IPS-20b (cell line): ENCODE data around the gene AATK.

ENCODE experiments used
- H3K27ac ChIP-seq: one replicate; pipeline ENCODE4 v1.5.1; 2013; ENCODE audit warnings: low read length
- H3K27me3 ChIP-seq: 2 replicates; pipeline ENCODE4 v1.6.1; 2013; ENCODE audit warnings: mild to moderate bottlenecking, low read length, inconsistent platforms; ENCODE audit not compliant: insufficient read depth
- H3K36me3 ChIP-seq: 2 replicates; pipeline ENCODE4 v1.6.1; 2013; ENCODE audit warnings: low read depth, mild to moderate bottlenecking, inconsistent platforms, low read length, moderate library complexity; ENCODE audit not compliant: insufficient read depth
- H3K4me1 ChIP-seq: 2 replicates; pipeline ENCODE4 v1.6.1; 2013; ENCODE audit warnings: mild to moderate bottlenecking, control low read depth, inconsistent platforms, low read length, moderate library complexity; ENCODE audit not compliant: insufficient read depth
- H3K4me3 ChIP-seq: 2 replicates; pipeline ENCODE4 v1.5.1; 2013; ENCODE audit warnings: mild to moderate bottlenecking, low read length, inconsistent platforms
- H3K9ac ChIP-seq: 2 replicates; pipeline ENCODE4 v1.6.1; 2013; ENCODE audit warnings: low read depth, mild to moderate bottlenecking, inconsistent platforms, low read length, moderate library complexity
- H3K9me3 ChIP-seq: 2 replicates; pipeline ENCODE4 v1.6.1; 2013; ENCODE audit warnings: mild to moderate bottlenecking, low read depth, low read length, inconsistent platforms; ENCODE audit not compliant: insufficient read depth

The AATK gene

DNA sequence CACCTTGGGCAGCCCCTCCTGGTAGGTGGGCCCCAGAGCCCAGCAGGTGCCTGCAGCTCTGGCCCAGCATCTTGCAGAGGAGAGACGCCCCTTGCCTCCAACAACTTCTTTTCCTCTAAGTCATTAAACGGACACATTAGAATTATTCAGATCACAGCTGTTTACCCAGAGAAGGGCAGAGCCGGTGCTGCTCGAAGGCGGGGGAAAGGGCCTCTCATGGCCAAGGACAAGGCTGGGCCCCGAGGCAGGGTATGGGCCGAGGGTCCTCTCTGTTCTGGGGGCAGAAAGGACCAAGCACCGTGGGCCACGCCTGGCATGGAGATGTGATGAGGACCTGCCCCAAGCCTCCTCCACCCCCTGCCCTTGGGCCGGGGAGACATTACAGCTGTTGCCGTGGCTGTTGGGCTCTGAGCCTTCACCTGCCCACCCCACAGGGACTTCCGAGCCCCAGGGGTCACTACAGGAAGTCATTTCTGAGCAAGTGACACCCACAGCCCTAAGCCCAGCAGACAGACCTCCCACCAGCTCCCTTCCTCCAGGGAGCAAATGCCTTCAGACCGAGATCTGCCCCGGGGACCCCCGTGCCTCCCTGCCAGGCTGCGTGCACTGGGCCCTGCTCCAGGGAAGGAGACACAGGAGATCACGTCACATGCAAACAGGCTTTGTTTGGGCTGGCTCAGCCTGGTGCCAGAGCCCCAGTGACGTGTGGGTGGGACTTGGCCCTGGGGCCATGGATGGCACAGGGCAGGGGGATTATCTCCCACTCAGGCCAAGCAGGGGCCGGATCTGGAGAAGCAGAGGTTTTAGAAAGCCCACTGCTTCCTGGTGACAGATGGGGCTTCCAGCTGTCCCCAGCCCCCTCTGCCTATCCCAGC, 1.4 kb downstream of the AATK start:
- H3K27ac ChIP-seq = no peak overlapping the region
- H3K4me3 ChIP-seq = no peak overlapping the region
- H3K9me3 ChIP-seq = no peaks in the 10 kb centered on the region
- peaks cover 19% of the 10 kb centered on the region for H3K27me3 ChIP-seq
- H3K36me3 ChIP-seq = no peaks in the 10 kb centered on the region
- H3K9ac ChIP-seq = no peak overlapping the region
- H3K4me1 ChIP-seq = no peaks in the 10 kb centered on the region

- no peaks in the 10 kb centered on the region for H3K36me3 ChIP-seq
- peaks cover 19% of the 10 kb centered on the region for H3K27me3 ChIP-seq
- H3K9ac ChIP-seq = no peak overlapping the region
- H3K9me3 ChIP-seq = no peaks in the 10 kb centered on the region
- H3K4me1 ChIP-seq = no peaks in the 10 kb centered on the region
- no peak overlapping the region for H3K4me3 ChIP-seq
- no peak overlapping the region for H3K27ac ChIP-seq
These were observed 2.2 kb downstream of the AATK start for GRCh38 chr17:81163703-81164370.

DNA sequence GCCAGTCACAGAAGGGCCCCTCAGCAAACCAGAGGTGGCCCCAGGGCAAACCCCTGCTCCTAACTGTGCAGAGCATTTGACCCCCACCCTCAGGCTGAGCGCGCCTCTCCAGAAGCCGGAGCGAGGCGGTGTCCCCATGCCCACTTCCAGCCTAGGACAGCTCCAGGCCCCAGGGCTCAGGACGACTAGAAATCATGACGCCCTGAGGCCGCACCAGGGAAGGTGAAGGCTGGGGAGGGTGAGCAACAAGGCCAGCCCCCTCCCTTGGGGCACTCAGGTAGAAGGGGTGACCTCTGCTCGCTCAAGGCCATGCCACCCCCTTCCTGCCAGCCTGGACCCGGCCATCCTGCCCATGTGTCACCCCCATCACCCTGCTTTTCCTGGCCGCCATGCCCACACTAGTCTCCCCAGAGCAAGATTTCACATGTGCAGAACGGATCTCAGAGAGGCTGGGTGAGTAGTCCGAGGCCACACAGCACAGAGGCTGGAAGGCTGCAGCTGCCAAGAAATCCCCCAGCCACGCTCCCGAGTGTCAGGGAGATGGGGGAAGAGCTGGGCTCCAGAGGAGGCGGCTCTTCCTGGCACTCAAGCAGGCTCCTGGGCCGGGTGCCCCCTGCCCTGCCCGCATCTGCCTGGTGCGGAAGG, 2.8 kb downstream of the AATK start:
- no peak overlapping the region for H3K4me3 ChIP-seq
- peaks cover 18% of the 10 kb centered on the region for H3K27me3 ChIP-seq
- no peaks in the 10 kb centered on the region for H3K4me1 ChIP-seq
- H3K9ac ChIP-seq = no peak overlapping the region
- no peaks in the 10 kb centered on the region for H3K9me3 ChIP-seq
- H3K36me3 ChIP-seq = no peaks in the 10 kb centered on the region
- no peak overlapping the region for H3K27ac ChIP-seq

DNA sequence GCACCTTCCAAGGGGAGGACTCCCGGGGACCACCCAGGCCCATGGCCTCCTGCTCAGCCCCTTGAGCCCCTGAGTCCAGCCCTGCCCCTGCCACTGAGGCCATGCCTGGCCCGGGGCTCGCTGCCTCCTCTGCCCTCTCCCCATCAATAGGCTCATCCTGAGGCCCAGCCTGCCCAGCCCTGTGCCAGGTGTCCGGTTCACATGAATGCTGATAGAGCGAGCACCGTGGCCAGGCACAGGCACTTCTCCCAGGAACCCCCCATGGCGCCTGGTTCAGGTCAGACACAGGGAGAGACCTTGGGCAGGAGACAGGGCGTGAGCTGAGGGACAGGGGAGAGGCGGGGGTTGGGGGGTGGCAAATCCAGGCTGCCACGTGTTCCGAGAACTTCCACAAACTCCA, 3.5 kb downstream of the AATK start:
- no peaks in the 10 kb centered on the region for H3K4me1 ChIP-seq
- no peak overlapping the region for H3K27ac ChIP-seq
- no peaks in the 10 kb centered on the region for H3K9me3 ChIP-seq
- no peak overlapping the region for H3K4me3 ChIP-seq
- H3K27me3 ChIP-seq = peaks cover 11% of the 10 kb centered on the region; the same call in 1 of the 2 replicates
- H3K36me3 ChIP-seq = no peaks in the 10 kb centered on the region
- no peak overlapping the region for H3K9ac ChIP-seq

GRCh38 chr17:81161972-81162371, 4.0 kb downstream of the AATK start:
- no peak overlapping the region for H3K9ac ChIP-seq
- H3K36me3 ChIP-seq = no peaks in the 10 kb centered on the region
- no peaks in the 10 kb centered on the region for H3K4me1 ChIP-seq
- H3K4me3 ChIP-seq = no peak overlapping the region
- H3K9me3 ChIP-seq = no peaks in the 10 kb centered on the region
- H3K27me3 ChIP-seq = peaks cover 6% of the 10 kb centered on the region; the same call in 1 of the 2 replicates
- no peak overlapping the region for H3K27ac ChIP-seq

DNA sequence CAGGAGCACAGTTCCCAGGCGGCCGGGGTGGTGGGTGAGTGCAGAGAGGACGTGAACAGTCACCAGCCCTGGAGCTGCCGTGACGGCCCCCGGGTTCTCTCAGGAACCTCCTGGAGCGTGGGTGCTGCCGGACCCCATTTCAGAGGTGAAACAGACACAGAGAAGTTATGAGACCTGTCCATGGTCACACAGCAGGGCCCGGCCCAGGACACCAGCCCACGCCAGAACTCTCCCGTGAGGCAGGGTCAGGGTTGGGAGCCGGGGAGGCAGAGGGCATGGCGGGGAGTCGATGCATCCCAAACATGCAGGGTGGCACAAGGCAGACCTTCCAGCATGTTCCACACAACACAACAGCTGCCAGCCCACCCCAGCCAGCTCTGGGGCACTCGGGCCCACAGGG, 4.5 kb downstream of the AATK start:
- H3K4me1 ChIP-seq = no peaks in the 10 kb centered on the region
- no peaks in the 10 kb centered on the region for H3K36me3 ChIP-seq
- peaks cover 1% of the 10 kb centered on the region; the same call in 1 of the 2 replicates for H3K27me3 ChIP-seq
- no peaks in the 10 kb centered on the region for H3K9me3 ChIP-seq
- H3K9ac ChIP-seq = no peak overlapping the region
- no peak overlapping the region for H3K27ac ChIP-seq
- H3K4me3 ChIP-seq = no peak overlapping the region

- H3K4me3 ChIP-seq = no peak overlapping the region
- no peaks in the 10 kb centered on the region for H3K4me1 ChIP-seq
- no peaks in the 10 kb centered on the region; the same call in 1 of the 2 replicates for H3K27me3 ChIP-seq
- no peak overlapping the region for H3K27ac ChIP-seq
- H3K36me3 ChIP-seq = no peaks in the 10 kb centered on the region
- no peaks in the 10 kb centered on the region for H3K9me3 ChIP-seq
- H3K9ac ChIP-seq = no peak overlapping the region
These were observed 5.1 kb downstream of the AATK start for GRCh38 chr17:81160747-81161453.

DNA sequence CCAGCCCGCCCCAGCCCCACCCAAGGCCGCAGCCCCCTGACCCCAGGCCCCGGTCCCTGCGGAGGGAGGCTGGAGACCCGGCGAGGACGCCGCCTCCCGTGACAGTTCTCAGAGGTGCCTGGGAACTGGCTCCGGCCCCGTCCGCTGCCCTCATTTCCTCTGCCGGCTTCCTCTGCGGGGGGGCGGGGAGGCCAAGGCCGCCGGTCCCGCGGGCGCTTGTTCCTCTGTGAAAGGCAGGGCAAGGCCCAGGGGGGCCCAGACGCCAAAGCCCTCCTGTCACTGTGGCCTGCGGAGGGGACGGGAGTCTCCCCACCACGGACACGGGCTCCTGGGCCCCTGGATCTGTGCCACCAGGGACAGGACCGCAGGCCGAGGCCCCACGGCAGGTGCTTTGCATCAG, 5.7 kb downstream of the AATK start:
- Histone ChIP-seq H3K4me1 (no peaks in the 10 kb centered on the region), H3K36me3 (no peaks in the 10 kb centered on the region), H3K27me3 (no peaks in the 10 kb centered on the region; the same call in 1 of the 2 replicates), H3K4me3 (no peak overlapping the region), H3K9me3 (no peaks in the 10 kb centered on the region), H3K27ac (no peak overlapping the region), H3K9ac (no peak overlapping the region)

GRCh38 chr17:81159611-81160265, 6.3 kb downstream of the AATK start:
- Histone ChIP-seq H3K4me1 (no peaks in the 10 kb centered on the region), H3K9ac (no peak overlapping the region), H3K27ac (no peak overlapping the region), H3K4me3 (no peak overlapping the region), H3K36me3 (no peaks in the 10 kb centered on the region), H3K9me3 (no peaks in the 10 kb centered on the region), H3K27me3 (no peaks in the 10 kb centered on the region; the same call in 1 of the 2 replicates)

GRCh38 chr17:81158688-81159590, 7.1 kb downstream of the AATK start:
- no peak overlapping the region for H3K4me3 ChIP-seq
- no peaks in the 10 kb centered on the region for H3K27me3 ChIP-seq
- no peaks in the 10 kb centered on the region for H3K4me1 ChIP-seq
- no peaks in the 10 kb centered on the region for H3K36me3 ChIP-seq
- no peaks in the 10 kb centered on the region for H3K9me3 ChIP-seq
- no peak overlapping the region for H3K9ac ChIP-seq
- H3K27ac ChIP-seq = no peak overlapping the region
